B cell (primary cell): Measurements from ENCODE around the gene EIF3D. TPM values are rescaled to one million over a fixed set of nuclear protein-coding genes. Genes with fewer than 3 reads are reported as not detected.

Source experiments
- ATAC-seq: fragments of 200-7000 bp; cut with Tn5 transposase; one replicate; pipeline ENCODE4 v1.10.0; 2021; ENCODE audit warnings: low read depth, mild to moderate bottlenecking, moderate number of reproducible peaks, moderate library complexity
- CTCF ChIA-PET: fragments of 350-600 bp; sonication (Branson Sonifier 250); formaldehyde crosslinking; loops from one replicate; lab custom pipeline; 2021; ENCODE audit warnings: antibody characterized with exemption, inconsistent platforms; lab: Charles Lee
- POLR2A ChIA-PET: fragments of 350-600 bp; sonication (Branson Sonifier 250); formaldehyde crosslinking; loops from one replicate; lab custom pipeline; 2021; ENCODE audit warnings: antibody characterized with exemption; lab: Charles Lee
- DNase-seq: peaks from one replicate; pipeline ENCODE4 v3.0.0; 2013
- H2AFZ ChIP-seq: 2 replicates; pipeline ENCODE4 v1.6.1; 2012; ENCODE audit warnings: mild to moderate bottlenecking, low read depth, low read length; ENCODE audit not compliant: insufficient read depth, poor library complexity, severe bottlenecking
- H3K27ac ChIP-seq, 2 donors: 1 replicate in 1 of 2; 2 replicates in 1 of 2; pipeline ENCODE4 v1.5.1; 2012 to 2013; ENCODE audit warnings: low read length in 2 of 2, mild to moderate bottlenecking in 2 of 2, moderate library complexity in 1 of 2
- H3K27me3 ChIP-seq, 4 experiments: fragments of 200-600 bp in 1 of 4; sonication (generic) in 1 of 4; replicated peaks in 1 of 4; 1 replicate in 2 of 4; 2 replicates in 2 of 4; pipeline versions ENCODE4 v1.6.1 to v1.7.0; 2013 to 2016; ENCODE audit warnings: low read length in 3 of 4, mild to moderate bottlenecking in 2 of 4, mixed read lengths in 1 of 4, moderate library complexity in 1 of 4; ENCODE audit not compliant: insufficient read depth in 4 of 4, control insufficient read depth in 3 of 4; ENCODE audit errors: control extremely low read depth in 1 of 4
- H3K36me3 ChIP-seq, 2 experiments: replicated peaks in 1 of 2; 1 replicate in 1 of 2; 2 replicates in 1 of 2; pipeline versions ENCODE4 v1.6.1 to v1.7.1; 2013; ENCODE audit warnings: low read length in 1 of 2; ENCODE audit not compliant: insufficient read depth in 2 of 2, control insufficient read depth in 1 of 2; ENCODE audit errors: control extremely low read depth in 1 of 2, extremely low read depth in 1 of 2
- H3K4me1 ChIP-seq, 2 donors: fragments of 200-600 bp in 1 of 2; sonication (generic) in 1 of 2; 1 replicate in 1 of 2; 2 replicates in 1 of 2; pipeline versions ENCODE4 v1.5.1 to v1.6.1; 2013 to 2017; ENCODE audit warnings: low read length in 2 of 2; ENCODE audit not compliant: control insufficient read depth in 2 of 2, insufficient read depth in 2 of 2
- H3K4me2 ChIP-seq: replicated peaks from 2 replicates; pipeline ENCODE3; 2012; ENCODE audit warnings: mild to moderate bottlenecking, low read depth, low read length; ENCODE audit not compliant: poor library complexity, severe bottlenecking
- H3K4me3 ChIP-seq, 5 experiments: fragments of 200-600 bp in 1 of 5; sonication (generic) in 1 of 5; 1 replicate in 3 of 5; 2 replicates in 2 of 5; pipeline versions ENCODE4 v1.5.1 to v1.7.0; 2011 to 2016; ENCODE audit warnings: low read length in 4 of 5, mild to moderate bottlenecking in 4 of 5, low read depth in 2 of 5, control low read depth in 1 of 5, moderate library complexity in 1 of 5; ENCODE audit not compliant: insufficient read depth in 1 of 5; ENCODE audit errors: control extremely low read depth in 1 of 5, extremely low read depth in 1 of 5
- H3K79me2 ChIP-seq: fragments of 200-600 bp; sonication (generic); one replicate; pipeline ENCODE4 v1.6.0; 2016; ENCODE audit warnings: low read length; ENCODE audit not compliant: control insufficient read depth, insufficient read depth
- H3K9ac ChIP-seq: fragments of 200-600 bp; sonication (generic); 2 replicates; pipeline ENCODE4 v1.6.1; 2017; ENCODE audit warnings: mild to moderate bottlenecking, low read length, moderate library complexity
- H3K9me3 ChIP-seq, 3 donors: one replicate each; pipeline versions ENCODE4 v1.6.1 to v1.7.1; 2013; ENCODE audit warnings: low read length in 2 of 3; ENCODE audit not compliant: control insufficient read depth in 2 of 3, insufficient read depth in 1 of 3; ENCODE audit errors: control extremely low read depth in 1 of 3
- H4K20me1 ChIP-seq: 2 replicates; pipeline ENCODE4 v1.6.0; 2012; ENCODE audit warnings: mild to moderate bottlenecking, low read length; ENCODE audit not compliant: insufficient read depth, control insufficient read depth, poor library complexity, severe bottlenecking
- H3K27ac Mint-ChIP-seq: one replicate; pipeline ENCODE4 v1.8.0; 2021; ENCODE audit warnings: mixed read lengths
- H3K27me3 Mint-ChIP-seq: one replicate; pipeline ENCODE4 v1.8.0; 2021; ENCODE audit warnings: mixed read lengths
- H3K4me1 Mint-ChIP-seq: one replicate; pipeline ENCODE4 v1.8.0; 2021; ENCODE audit warnings: mixed read lengths
- H3K4me3 Mint-ChIP-seq: one replicate; pipeline ENCODE4 v1.8.0; 2021; ENCODE audit warnings: mixed read lengths
- H3K9me3 Mint-ChIP-seq: one replicate; pipeline ENCODE4 v1.8.0; 2022; ENCODE audit warnings: mixed read lengths; ENCODE audit not compliant: insufficient read depth
- CTCF ChIP-seq: fragments of 200-600 bp; IDR thresholded peaks from one replicate; pipeline ENCODE4 v1.8.0; 2022; ENCODE audit warnings: antibody characterized with exemption, mild to moderate bottlenecking
- EZH2 ChIP-seq: IDR thresholded peaks from 2 replicates; pipeline ENCODE4 v1.6.1; 2012; ENCODE audit warnings: borderline replicate concordance, low read depth, mild to moderate bottlenecking, moderate library complexity, low read length; ENCODE audit not compliant: insufficient read depth, poor library complexity, severe bottlenecking
- WGBS: methylation state at CpG from one replicate; pipeline ENCODE4 v1.1.5; 2013; ENCODE audit warnings: missing lambda C conversion rate; ENCODE audit not compliant: insufficient coverage; 5-methylcytosine and 5-hydroxymethylcytosine counted together
- intact Hi-C: fragments of 100-400 bp; cut with micrococcal nuclease; formaldehyde crosslinking; loops from one replicate; pipeline ENCODE4 v1.10.0; 2022
- polyA plus RNA-seq: library from polyadenylated mRNA; depleted of rRNA; stranded (reverse); fragments of >200 nt; gene quantifications from 2 replicates; pipeline ENCODE4 v1.2.3, GENCODE V29; 2012
- total RNA-seq, 2 donors: library from RNA; stranded (reverse); fragments of 120-200 nt in 1 of 2; gene quantifications; 1 replicate in 1 of 2; 2 replicates in 1 of 2; pipeline versions ENCODE4 v1.2.3 to v1.2.4, GENCODE V29; 2013 to 2022

EIF3D gene
- total and polyA plus RNA-seq, 2 donors (not counting 1 experiment from before 2014, with no cell fraction given), result 274 to 324 TPM

DNA sequence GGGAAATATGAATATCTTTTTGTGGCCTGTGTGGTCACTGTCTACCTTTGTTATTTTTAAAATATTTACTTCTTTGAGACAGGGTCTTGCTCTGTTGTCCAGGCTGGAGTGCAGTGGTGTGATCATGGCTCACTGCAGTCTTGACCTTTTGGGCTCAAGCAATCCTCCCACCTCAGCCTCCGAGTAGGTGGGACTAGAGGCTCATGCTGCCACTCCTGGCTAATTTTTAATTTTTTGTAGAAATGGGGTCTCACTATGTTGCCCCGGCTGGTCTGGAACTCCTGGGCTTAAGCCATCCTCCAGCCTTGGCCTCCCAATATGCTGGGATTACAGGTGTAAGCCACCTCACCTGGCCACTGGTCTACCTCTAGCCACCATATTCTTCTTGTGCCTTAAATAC, 3.5 kb upstream of the EIF3D start:
- H3K9me3 ChIP-seq, result no peaks in the 10 kb centered on the region
- H3K27me3 Mint-ChIP-seq, result no peaks in the 10 kb centered on the region
- H3K27me3 ChIP-seq, result no peaks in the 10 kb centered on the region
- H3K27ac Mint-ChIP-seq, result no peak overlapping the region
- no peak for TF ChIP-seq CTCF
- TF ChIP-seq EZH2, result no peak
- H3K4me1 Mint-ChIP-seq, result peaks cover 20% of the 10 kb centered on the region
- H3K27ac ChIP-seq, result no peak overlapping the region
- H3K4me1 ChIP-seq, result peaks cover 13 to 20% of the 10 kb centered on the region in 2 donors
- no peak overlapping the region for H2AFZ ChIP-seq
- H3K9me3 Mint-ChIP-seq, result no peaks in the 10 kb centered on the region
- ChIA-PET CTCF (interaction anchor here (0.7 kb wide), 1 partner anchor 255 kb away, joined by 3 read pairs; no protein-coding TSS in a partner anchor), POLR2A (no interaction called here)
- H3K9ac ChIP-seq, result no peak overlapping the region
- H3K4me3 Mint-ChIP-seq, result no peak overlapping the region
- H3K79me2 ChIP-seq, result peaks cover 9% of the 10 kb centered on the region
- intact Hi-C loops, result no loop called here
- no peak overlapping the region for H3K4me2 ChIP-seq
- DNase-seq, result no peak
- no peak overlapping the region for H3K4me3 ChIP-seq
- no peaks in the 10 kb centered on the region for H3K36me3 ChIP-seq
- H4K20me1 ChIP-seq, result no peaks in the 10 kb centered on the region
- ATAC-seq, result no peak
- 50% methylated on average over 2 of the region's 2 CpGs for WGBS

DNA sequence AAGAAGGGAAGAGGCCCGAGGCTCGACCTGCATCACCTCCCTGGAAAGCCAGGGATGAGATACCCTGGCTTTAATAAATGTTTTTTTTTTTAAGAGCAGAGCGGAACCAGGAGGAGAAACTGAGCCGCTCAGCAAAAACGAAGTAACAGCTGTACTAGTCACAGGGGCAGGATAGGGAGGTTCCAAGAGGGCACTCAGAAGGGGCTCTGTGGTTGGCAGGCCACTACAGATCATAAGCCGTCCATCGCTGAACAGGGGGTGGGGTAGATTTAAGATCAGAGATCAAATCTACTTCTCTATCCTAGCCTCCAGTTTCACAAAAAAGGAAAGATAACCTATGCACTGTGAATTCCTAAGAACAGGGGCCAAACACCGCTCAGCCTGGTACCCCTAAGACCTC, 625 bp downstream of the EIF3D start:
- 12% methylated on average over 6 of the region's 8 CpGs for WGBS
- Mint-ChIP-seq H3K27ac (peak overlapping the region; percentile 98), H3K9me3 (no peaks in the 10 kb centered on the region), H3K27me3 (no peaks in the 10 kb centered on the region), H3K4me1 (peaks cover 28% of the 10 kb centered on the region), H3K4me3 (peak overlapping the region; percentile 98)
- peaks cover 13 to 24% of the 10 kb centered on the region in 2 donors for H3K4me1 ChIP-seq
- ChIA-PET POLR2A (interaction anchor here (1.1 to 1.7 kb wide), 4 partner anchors 15 to 671 kb away, joined by 3 to 8 read pairs (median 4); partner anchors contain the start of gene FOXRED2), CTCF (interaction anchor here (0.6 to 1.6 kb wide), 8 partner anchors 17 to 865 kb away, joined by 3 to 11 read pairs (median 3); no protein-coding TSS in a partner anchor)
- H3K9ac ChIP-seq, result peak overlapping the region; percentile 89
- peak overlapping the region; percentile 77 to 97 (median 88) for H3K4me3 ChIP-seq
- no peaks in the 10 kb centered on the region for H3K9me3 ChIP-seq
- H3K79me2 ChIP-seq, result peaks cover 9% of the 10 kb centered on the region
- H3K27ac ChIP-seq, result peak overlapping the region; percentile 88 to 93
- peak overlapping the region; percentile 85 for H3K4me2 ChIP-seq
- peaks cover 7% of the 10 kb centered on the region for H4K20me1 ChIP-seq
- peak overlapping the region; percentile 78 for H2AFZ ChIP-seq
- ATAC-seq, result no peak
- TF ChIP-seq CTCF (no peak), EZH2 (no peak)
- H3K36me3 ChIP-seq, result peaks cover 0 to 36% of the 10 kb centered on the region in 2 experiments
- no peak for DNase-seq
- H3K27me3 ChIP-seq, result no peaks in the 10 kb centered on the region
- intact Hi-C loops, result loop anchor here (2.0 to 5.0 kb wide), 5 partner anchors 22 to 1271 kb away; partner anchors contain the start of genes FOXRED2, HMGXB4, MYH9 and RAC2
